GM19467 (cell line): ENCODE measurements around the gene KCNQ4.

Experiments used
- ATAC-seq: cut with Tn5 transposase; IDR thresholded peaks from one replicate; pipeline ENCODE4 v1.9.1; 2021; ENCODE audit warnings: mild to moderate bottlenecking, moderate library complexity; ENCODE audit not compliant: unreplicated experiment

Gene KCNQ4

GRCh38 chr1:40776236-40777072 is 7.1 kb upstream of the KCNQ4 start:
- ATAC-seq = no peak

- ATAC-seq = no peak
Measured at GRCh38 chr1:40777224-40777970, 6.2 kb upstream of the KCNQ4 start.

DNA sequence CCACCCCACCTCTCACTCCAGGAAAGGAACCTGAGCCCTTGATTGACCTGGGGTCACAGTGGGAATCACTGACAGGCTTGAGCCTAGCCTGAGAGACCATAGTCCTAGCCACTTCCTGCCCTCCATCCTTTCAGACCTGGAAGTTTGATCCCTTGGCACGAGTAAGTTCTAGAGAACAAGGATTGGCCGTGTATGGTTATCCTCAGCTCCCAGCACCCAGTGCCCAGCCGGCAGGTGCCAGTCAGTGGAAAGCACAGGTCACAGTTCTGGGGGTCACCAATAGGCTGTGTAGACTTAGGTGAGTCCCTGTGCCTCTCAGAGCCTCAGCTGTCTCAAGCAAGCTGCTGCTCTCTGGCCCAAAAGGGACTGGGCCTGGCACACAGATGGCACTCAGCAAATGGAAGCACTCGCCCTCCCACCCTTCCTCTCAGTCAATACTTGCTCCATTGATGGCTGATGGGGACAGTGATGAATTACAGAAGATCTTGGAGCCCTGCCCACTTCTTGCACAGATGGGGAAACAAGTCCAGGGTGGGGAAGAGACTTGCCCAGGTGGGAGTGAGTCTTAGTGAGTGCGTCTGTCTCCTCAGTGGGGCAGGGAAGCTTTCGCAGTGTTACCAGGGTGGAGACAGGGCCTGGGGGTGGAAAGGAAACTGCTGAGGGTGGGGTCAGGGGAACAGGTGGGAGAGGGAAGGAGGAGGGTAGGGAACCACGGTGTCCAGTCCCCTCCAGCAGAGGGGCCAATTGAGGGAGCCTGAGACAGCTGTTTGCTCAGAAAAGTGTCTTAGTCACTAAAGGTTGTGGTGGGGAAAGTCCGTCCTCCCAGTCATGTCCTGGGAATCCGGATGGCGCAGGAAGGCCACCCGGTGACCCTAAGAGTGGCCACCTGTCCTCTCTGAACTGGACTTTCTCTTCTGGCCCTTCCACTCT is 2.6 kb upstream of the KCNQ4 start:
- ATAC-seq = no peak

- no peak for ATAC-seq
Measured at GRCh38 chr1:40781608-40781971, 2.0 kb upstream of the KCNQ4 start.

DNA sequence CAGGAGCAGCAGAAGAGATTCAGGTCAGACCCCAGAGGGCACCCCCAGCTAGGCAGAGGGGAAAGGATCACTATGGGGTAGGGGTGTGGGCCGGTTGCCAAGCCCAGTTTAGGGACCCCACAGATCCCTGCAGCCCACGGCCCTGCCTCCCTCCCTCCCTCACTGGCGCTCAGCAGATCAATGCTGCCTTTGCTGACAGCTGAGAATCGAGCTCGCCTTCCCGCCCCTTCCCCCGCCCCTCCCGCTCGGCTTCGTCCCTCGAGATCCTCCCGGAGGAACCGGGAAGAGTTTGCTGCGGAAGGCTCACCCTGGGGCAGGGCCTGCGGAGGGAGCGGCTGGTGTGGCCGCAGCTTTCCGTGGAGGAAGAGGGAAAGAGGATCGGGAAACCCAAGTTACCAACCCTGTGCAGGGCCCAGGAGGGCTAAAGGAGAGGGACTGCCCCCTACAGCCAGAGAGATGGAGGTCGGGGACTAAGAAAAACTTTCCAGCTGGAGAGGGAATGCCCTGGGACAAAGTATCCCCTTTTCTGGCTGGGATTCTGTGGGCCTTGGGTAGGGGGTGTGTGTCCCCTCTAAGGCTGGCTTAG is 1.1 kb upstream of the KCNQ4 start:
- ATAC-seq = no peak

DNA sequence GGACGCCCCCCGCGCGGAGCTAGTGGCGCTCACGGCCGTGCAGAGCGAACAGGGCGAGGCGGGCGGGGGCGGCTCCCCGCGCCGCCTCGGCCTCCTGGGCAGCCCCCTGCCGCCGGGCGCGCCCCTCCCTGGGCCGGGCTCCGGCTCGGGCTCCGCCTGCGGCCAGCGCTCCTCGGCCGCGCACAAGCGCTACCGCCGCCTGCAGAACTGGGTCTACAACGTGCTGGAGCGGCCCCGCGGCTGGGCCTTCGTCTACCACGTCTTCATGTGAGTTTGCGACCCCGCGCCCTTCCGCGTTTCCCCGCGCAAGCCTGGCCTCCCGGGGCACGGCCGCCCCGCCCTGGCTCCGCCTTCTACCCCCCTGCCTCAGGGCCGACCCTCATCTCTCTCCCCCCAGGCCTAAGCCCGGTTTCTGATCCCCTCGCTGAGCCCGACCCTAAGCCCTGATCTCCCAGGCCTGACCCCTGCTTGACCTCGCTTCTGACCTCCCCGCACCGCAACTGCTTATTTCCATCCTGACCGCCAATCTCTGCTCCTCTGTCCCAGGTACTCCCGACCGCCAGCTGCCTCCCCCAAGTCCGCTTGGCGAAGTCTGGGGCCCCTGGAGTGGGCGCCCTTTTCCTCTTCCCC is 669 bp downstream of the KCNQ4 start:
- no peak for ATAC-seq

- no peak for ATAC-seq
Measured at GRCh38 chr1:40784771-40785151, 1.2 kb downstream of the KCNQ4 start.

- no peak for ATAC-seq
Measured at GRCh38 chr1:40785446-40785845, 1.9 kb downstream of the KCNQ4 start.

DNA sequence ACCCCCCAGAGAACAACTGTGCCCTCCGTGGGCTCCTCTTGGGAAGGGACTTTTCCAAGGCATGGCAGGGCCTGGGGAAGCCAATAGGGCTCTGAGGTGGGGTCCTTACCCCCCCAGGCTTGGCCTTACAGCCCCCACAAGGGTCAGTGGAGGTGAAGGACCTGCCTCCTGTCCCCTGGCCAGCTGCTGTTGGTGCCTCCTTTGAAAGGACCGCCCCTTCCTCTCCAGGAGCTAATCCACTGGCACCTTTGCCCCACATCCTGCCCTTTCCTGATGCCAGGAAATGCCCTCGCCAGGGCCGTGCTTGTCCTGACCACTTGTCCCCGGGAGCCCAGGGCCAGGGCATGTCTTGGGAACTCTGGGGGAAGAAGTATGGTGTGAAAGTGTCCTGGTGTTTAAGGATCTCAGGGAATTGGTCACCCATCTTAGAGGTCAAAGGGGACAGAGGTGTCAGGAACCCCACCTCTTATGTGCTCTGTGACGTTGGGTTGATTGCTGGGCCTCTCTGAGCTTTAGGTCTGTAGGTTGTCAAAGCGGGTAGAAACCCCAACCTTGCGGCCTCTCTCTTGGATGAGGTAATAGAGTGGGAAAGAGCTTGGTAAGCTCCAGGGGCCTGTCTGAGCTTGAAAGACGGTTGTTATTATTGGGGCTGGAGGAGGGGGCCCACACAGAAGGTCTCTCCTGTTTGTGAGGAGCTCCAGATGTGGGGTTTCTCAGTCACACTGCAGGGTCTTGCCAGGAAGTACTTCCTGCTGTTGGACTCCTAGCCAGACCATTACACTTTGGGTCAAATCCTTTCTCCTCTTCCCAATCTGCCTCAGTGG is 2.8 kb downstream of the KCNQ4 start:
- ATAC-seq = no peak

GRCh38 chr1:40786995-40787705 is 3.6 kb downstream of the KCNQ4 start:
- no peak for ATAC-seq

DNA sequence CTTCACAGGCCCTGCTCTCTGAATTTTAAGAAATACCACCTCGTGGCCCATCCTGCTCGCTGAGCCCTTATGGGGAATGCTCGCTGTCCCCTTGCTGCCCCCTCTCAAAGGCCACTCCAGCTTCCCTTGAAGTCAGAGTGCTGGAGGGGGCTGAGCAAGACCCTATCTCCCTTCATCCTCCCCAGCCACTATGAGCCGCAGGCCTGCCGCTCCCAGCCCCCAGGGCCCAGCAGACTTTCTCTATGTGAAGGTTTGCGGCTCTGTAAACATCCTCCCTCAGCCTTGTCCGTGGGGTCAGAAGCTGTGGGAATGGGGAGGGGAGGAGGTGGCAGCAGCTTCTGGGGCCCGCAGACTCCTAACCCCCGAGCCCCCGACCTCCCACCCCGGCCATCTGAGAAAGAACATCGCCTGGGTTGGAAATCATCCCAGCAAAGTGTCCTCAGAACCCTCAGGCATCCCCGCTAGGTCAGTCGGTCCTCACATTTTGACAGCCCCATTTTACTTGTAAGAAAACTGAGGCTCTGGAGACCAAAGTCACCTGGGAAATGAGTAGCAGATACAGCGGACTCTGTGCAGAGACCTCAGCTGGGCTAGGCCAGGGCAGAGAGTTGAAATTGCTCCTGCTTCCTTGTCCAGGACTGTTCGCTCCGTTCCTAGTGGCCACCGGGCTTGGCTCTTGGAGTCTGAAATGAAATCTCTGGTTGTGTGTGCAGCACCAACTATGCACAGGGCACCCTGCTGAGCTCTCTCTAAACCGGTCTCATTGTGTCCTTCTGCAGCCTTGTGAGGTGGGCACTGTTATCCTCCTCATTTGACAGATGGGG is 4.4 kb downstream of the KCNQ4 start:
- no peak for ATAC-seq

- ATAC-seq = no peak
Measured at GRCh38 chr1:40788561-40789341, 5.2 kb downstream of the KCNQ4 start.

DNA sequence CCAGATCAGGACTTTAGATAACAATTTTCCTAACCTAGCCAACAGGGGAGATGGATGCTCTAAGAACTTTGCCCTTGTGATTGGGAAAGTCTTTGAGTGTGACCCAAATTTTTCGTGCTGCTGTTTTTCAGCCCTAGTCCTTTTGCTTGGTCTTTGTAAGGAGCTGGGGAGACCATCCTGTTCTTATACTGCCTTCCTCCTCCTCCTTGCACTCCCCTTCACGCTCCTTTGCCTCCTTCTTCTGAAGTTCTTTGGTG is 5.7 kb downstream of the KCNQ4 start:
- no peak for ATAC-seq

- no peak for ATAC-seq
Measured at GRCh38 chr1:40789661-40790430, 6.3 kb downstream of the KCNQ4 start.

GRCh38 chr1:40792036-40792435 is 8.4 kb downstream of the KCNQ4 start:
- ATAC-seq = no peak

GRCh38 chr1:40793617-40794016 is 10.0 kb downstream of the KCNQ4 start:
- ATAC-seq = no peak

DNA sequence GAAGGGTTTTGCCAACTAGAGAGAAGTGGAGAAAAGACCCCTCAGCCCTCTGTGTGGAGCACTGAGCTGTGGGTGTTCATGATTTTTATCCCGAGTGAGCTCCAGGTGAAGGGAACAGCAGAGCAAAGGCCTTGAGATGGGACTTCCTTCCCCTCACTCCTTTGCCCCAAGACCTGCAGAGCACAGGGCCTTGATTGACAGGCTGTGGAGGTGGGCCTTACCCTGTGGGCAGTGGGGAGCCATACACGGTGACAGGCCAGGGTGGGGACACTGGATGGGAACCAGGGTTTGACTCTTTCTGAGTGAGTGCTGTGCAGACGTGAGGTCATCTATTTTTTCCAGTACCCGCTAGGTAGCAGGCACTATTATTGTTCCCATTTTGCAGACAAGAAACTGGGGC is 10.5 kb downstream of the KCNQ4 start:
- ATAC-seq = no peak
